Central memory CD4-positive, alpha-beta T cell (primary cell): ENCODE measurements around the gene ATRIP.
"Not testable (repeated sequence)": the region's sequence is repeated elsewhere in the genome, so short reads cannot be mapped to it uniquely, and the experiment has no call there.

Experiments used
- DNase-seq: peaks from one replicate; pipeline ENCODE4 v3.0.0; 2022

The ATRIP gene

GRCh38 chr3:48439820-48440589, 6.5 kb upstream of the ATRIP start, which contains the start of the genes CCDC51 and TMA7:
Gene CCDC51 (minus strand): TSS chr3:48440119. CDS start chr3:48435128, 4,991 bp downstream.
Gene TMA7 (plus strand): TSS chr3:48440257. CDS start chr3:48440297, 40 bp downstream.
- peak; percentile 97 for DNase-seq

- peak; percentile 37 for DNase-seq
Measured at GRCh38 chr3:48440590-48440958, 6.0 kb upstream of the ATRIP start.

GRCh38 chr3:48441940-48442339, 4.6 kb upstream of the ATRIP start:
- DNase-seq, result no peak

- no peak for DNase-seq
Measured at GRCh38 chr3:48445277-48445882, 1.2 kb upstream of the ATRIP start.

- no peak for DNase-seq
Measured at GRCh38 chr3:48446043-48446424, 503 bp upstream of the ATRIP start.

- no peak for DNase-seq
Measured at GRCh38 chr3:48451270-48451669, 4.7 kb downstream of the ATRIP start.

- DNase-seq, result no peak
Measured at GRCh38 chr3:48456456-48456855, 9.9 kb downstream of the ATRIP start.

- no peak for DNase-seq
Measured at GRCh38 chr3:48459331-48459730, 12.8 kb downstream of the ATRIP start.

- no peak for DNase-seq
Measured at GRCh38 chr3:48459773-48460516, 13.4 kb downstream of the ATRIP start.

- no peak for DNase-seq
Measured at GRCh38 chr3:48460517-48460902, 14.0 kb downstream of the ATRIP start.

- DNase-seq, result not testable (repeated sequence)
Measured at GRCh38 chr3:48461767-48462166, 15.2 kb downstream of the ATRIP start.

- DNase-seq, result no peak
Measured at GRCh38 chr3:48463703-48464102, 17.2 kb downstream of the ATRIP start.

- no peak for DNase-seq
Measured at GRCh38 chr3:48464713-48465221, 18.2 kb downstream of the ATRIP start.

- DNase-seq, result no peak
Measured at GRCh38 chr3:48465237-48465530, 18.6 kb downstream of the ATRIP start.

- peak; percentile 77 for DNase-seq
Measured at GRCh38 chr3:48465531-48466378, 19.2 kb downstream of the ATRIP start.

- DNase-seq, result peak; percentile 14
Measured at GRCh38 chr3:48466386-48467109, 20.0 kb downstream of the ATRIP start.

GRCh38 chr3:48467110-48467454, 20.5 kb downstream of the ATRIP start:
- DNase-seq, result no peak

- no peak for DNase-seq
Measured at GRCh38 chr3:48467473-48468267, 21.1 kb downstream of the ATRIP start.

- DNase-seq, result no peak
Measured at GRCh38 chr3:48468329-48468731, 21.8 kb downstream of the ATRIP start.

- DNase-seq, result no peak
Measured at GRCh38 chr3:48469046-48469915, 22.7 kb downstream of the ATRIP start.
